Activated CD4-positive, alpha-beta T cell treated with anti-CD3 and anti-CD28 coated beads, Interleukin-2, amount 10 ng/mL, durations not matched to agents 24 days and 14 days (primary cell): ENCODE results near the gene ADGRG3. TPM values are rescaled to one million over a fixed set of nuclear protein-coding genes. Genes with fewer than 3 reads are reported as not detected.

Experiments
- DNase-seq: peaks from one replicate; pipeline ENCODE4 v3.0.0; 2022
- H3K27ac Mint-ChIP-seq: one replicate; pipeline ENCODE4 v1.8.0; 2022; ENCODE audit warnings: mild to moderate bottlenecking, mixed read lengths
- H3K27me3 Mint-ChIP-seq: one replicate; pipeline ENCODE4 v1.8.0; 2022; ENCODE audit warnings: mixed read lengths
- H3K36me3 Mint-ChIP-seq: one replicate; pipeline ENCODE4 v1.8.0; 2022; ENCODE audit warnings: low read depth, mild to moderate bottlenecking, mixed read lengths
- H3K4me1 Mint-ChIP-seq: one replicate; pipeline ENCODE4 v1.8.0; 2021; ENCODE audit warnings: mixed read lengths
- H3K4me3 Mint-ChIP-seq: one replicate; pipeline ENCODE4 v1.8.0; 2022; ENCODE audit warnings: mild to moderate bottlenecking, moderate library complexity, mixed read lengths
- H3K9me3 Mint-ChIP-seq: one replicate; pipeline ENCODE4 v1.8.0; 2021; ENCODE audit warnings: mixed read lengths
- intact Hi-C: fragments of 100-400 bp; cut with micrococcal nuclease; formaldehyde crosslinking; loops from one replicate; pipeline ENCODE4 v1.15.1; 2023
- total RNA-seq: library from RNA; stranded (reverse); gene quantifications from 2 replicates; pipeline ENCODE4 v1.2.3, GENCODE V29; 2022

Gene ADGRG3
- total RNA-seq, 1 donor from 2014 or later, result not detected

DNA sequence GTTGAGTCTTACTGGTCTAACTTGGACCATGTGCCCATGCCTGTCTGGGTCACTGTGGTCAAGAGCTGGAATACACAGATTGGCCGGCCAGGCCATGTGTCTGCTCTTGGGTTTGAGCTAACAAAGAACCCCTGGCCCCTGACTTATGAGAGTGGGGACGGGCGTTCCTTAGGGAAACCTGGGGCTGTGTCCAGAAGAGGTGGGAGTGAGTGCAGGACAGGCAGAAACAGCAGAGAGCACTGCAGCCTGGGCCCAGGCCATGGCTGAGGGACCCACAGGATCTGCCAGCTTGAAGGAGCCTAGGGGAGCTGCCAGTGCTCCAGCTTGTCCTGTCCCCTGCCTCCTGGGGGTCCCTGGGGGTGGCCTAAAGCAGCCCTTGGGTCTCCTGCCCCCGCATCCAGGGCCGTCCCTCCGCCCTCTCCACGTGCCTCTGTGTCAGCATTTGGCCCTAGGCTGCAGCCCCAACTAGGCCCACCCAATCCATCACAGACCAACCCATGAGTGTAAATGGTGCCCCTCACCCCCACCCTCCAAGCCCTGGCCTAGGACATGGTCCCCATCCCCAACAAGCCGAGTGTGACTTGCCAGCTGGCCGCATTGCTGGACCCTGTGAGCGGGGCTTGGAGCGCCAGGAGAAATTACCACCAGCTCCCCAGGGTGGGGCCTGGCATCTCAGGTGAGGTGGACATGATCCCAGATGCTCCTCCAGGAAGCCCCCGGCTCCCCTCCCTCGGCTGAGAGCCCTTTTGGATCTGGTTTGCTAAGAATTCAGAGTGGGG, 14.0 kb downstream of the ADGRG3 start:
- H3K4me3 Mint-ChIP-seq, result no peak overlapping the region
- H3K9me3 Mint-ChIP-seq, result no peaks in the 10 kb centered on the region
- no peak for DNase-seq
- H3K4me1 Mint-ChIP-seq, result peaks cover 1% of the 10 kb centered on the region
- no peak overlapping the region for H3K27ac Mint-ChIP-seq
- peaks cover 3% of the 10 kb centered on the region for H3K27me3 Mint-ChIP-seq
- no peaks in the 10 kb centered on the region for H3K36me3 Mint-ChIP-seq
- intact Hi-C loops, result no loop called here

DNA sequence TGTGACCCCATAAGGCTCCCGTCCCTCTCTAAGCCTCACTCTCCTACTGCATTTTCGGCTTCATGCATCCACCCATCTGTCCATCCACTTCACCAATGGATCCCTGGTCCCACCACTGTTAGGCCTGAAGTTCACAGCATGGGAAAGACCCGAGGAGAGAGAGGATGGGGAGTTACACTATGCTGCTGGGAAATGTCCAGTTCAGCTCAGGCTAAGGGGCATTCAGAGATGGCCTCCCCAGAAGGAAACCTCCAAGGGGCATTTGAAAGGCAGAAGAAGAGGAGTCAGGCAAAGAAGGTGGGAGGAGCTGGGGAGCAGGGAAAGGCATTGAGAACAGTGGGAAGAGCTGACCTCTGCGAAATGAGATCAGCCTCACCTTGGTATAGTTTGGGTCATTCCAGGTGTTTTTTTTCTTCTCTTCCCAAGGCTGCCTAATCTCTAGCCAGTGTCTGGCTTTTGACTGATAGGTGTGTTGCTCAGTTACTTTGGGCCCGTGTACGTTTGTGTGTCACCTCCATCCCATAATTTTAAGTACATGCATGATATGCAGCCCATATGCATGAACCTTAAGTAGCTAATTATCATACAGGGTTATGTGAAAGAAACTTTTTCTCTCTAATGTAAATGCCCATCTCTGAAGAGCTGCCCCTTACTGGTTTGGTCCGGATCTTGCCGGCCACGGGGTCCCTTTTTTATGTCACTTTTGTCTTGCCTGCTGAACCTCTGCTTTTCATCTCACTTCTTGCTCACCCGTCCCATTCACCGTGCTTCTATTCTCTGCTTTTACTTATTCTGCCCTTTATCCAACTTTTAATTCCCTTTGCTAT, 14.9 kb downstream of the ADGRG3 start:
- Mint-ChIP-seq H3K27me3 (peaks cover 3% of the 10 kb centered on the region), H3K27ac (no peak overlapping the region), H3K36me3 (no peaks in the 10 kb centered on the region), H3K9me3 (no peaks in the 10 kb centered on the region), H3K4me1 (peaks cover 1% of the 10 kb centered on the region), H3K4me3 (no peak overlapping the region)
- no peak for DNase-seq
- intact Hi-C loops, result no loop called here

- no peak overlapping the region for H3K27ac Mint-ChIP-seq
- no peaks in the 10 kb centered on the region for H3K36me3 Mint-ChIP-seq
- H3K27me3 Mint-ChIP-seq, result peaks cover 3% of the 10 kb centered on the region
- H3K4me1 Mint-ChIP-seq, result peaks cover 6% of the 10 kb centered on the region
- intact Hi-C loops, result no loop called here
- no peaks in the 10 kb centered on the region for H3K9me3 Mint-ChIP-seq
- no peak overlapping the region for H3K4me3 Mint-ChIP-seq
- no peak for DNase-seq
Measured at GRCh38 chr16:57683636-57684545, 15.8 kb downstream of the ADGRG3 start.

DNA sequence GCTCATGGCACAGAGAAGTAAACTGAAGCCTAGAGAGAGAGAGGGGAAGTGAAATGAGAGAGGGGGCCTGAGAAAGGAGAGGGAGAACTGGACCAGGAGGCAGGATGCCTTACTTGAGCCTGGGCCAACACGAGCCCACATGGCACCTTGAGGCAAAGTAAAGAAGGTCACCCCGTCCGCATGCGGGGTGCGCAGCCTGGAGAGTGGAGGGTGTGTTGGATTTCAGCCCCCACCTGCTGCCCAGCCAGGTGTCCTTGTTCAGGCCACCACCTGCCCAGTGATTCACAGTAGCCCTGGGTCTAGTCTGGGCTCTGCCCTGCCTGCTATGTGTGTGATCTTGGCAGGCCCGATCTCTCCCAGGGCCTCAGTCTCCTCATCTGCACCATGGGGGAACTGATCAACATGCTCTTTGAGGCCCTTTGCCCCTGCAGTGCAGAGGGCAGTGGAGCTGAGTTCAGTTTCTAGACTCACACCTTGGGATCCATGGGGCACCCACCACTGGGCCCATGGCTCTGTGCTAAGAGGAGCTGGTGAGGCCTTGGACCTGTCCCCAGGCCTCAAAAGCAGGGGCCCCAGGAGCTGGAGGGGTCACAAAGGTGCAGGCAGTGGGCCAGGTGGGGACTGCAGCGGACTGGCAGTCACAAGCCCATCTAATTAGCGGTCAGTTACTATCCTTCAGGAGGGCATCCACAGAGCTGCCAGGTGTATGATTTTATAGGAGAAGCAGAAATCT, 16.7 kb downstream of the ADGRG3 start:
- Mint-ChIP-seq H3K36me3 (no peaks in the 10 kb centered on the region), H3K4me1 (peaks cover 14% of the 10 kb centered on the region), H3K27me3 (peaks cover 3% of the 10 kb centered on the region), H3K27ac (no peak overlapping the region), H3K9me3 (no peaks in the 10 kb centered on the region), H3K4me3 (no peak overlapping the region)
- no peak for DNase-seq
- intact Hi-C loops, result no loop called here

DNA sequence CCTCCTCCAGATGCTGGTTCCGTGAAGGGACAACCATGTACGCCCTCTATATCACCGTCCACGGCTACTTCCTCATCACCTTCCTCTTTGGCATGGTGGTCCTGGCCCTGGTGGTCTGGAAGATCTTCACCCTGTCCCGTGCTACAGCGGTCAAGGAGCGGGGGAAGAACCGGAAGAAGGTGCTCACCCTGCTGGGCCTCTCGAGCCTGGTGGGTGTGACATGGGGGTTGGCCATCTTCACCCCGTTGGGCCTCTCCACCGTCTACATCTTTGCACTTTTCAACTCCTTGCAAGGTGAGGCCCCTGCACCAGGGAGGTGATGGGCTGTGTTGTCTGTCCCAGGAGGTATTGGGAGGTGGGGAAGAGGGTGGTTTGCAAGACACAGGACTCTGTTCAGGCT, 17.5 kb downstream of the ADGRG3 start:
- Mint-ChIP-seq H3K36me3 (no peaks in the 10 kb centered on the region), H3K9me3 (no peaks in the 10 kb centered on the region), H3K4me3 (no peak overlapping the region), H3K27me3 (peaks cover 1% of the 10 kb centered on the region), H3K4me1 (peaks cover 22% of the 10 kb centered on the region), H3K27ac (no peak overlapping the region)
- intact Hi-C loops, result no loop called here
- DNase-seq, result no peak

DNA sequence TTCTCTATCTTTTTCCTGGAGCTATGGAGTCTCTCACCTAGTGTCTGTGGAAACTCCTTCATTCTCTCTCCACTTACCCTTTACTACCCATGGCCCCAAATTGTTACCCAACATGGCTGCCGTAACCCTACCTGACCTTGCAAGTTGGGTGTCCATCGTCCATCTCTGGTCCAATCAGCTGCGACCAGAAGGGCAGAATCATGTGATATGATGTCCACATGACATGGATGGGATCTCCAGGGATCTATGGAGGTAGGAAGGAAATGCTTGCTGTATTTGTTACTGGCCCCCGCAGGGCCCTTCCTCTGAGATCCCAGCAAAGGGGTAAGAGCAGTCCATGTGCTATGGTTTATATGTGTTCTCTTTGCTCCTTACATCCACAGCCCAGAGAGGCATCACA, 18.5 kb downstream of the ADGRG3 start:
- intact Hi-C loops, result no loop called here

DNA sequence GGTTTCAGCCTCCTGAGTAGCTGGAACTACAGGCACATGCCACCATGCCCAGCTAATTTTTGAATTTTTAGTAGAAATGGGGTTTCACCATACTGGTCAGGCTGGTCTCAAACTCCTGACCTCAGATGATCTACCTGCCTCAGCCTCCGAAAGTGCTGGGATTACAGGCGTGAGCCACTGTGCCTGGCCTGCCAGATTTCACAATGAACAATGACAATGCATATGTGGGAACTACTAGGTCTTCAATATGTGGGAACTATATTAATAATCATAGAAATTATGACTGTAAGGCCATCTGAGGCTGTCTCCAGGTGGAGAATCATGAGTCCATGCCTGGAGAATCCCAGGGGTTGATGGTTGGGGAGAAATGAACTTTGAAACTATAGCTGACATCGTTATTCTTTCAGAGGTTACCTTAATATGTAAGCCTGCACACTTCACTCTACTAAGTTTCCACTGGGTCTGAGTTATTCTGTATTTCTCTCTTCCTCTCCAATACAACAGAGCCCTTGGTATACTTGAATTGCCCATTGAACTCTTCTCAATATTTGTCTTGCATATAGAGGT, 19.3 kb downstream of the ADGRG3 start:
- peaks cover 5% of the 10 kb centered on the region for H3K27me3 Mint-ChIP-seq
- no peaks in the 10 kb centered on the region for H3K36me3 Mint-ChIP-seq
- no peaks in the 10 kb centered on the region for H3K9me3 Mint-ChIP-seq
- no peak overlapping the region for H3K4me3 Mint-ChIP-seq
- intact Hi-C loops, result no loop called here
- H3K27ac Mint-ChIP-seq, result no peak overlapping the region
- peaks cover 27% of the 10 kb centered on the region for H3K4me1 Mint-ChIP-seq
- DNase-seq, result no peak

More for the DNA sequence above, 18.5 kb downstream of the ADGRG3 start:
- peaks cover 27% of the 10 kb centered on the region for H3K4me1 Mint-ChIP-seq
- H3K36me3 Mint-ChIP-seq, result no peaks in the 10 kb centered on the region
- no peak overlapping the region for H3K4me3 Mint-ChIP-seq
- H3K27ac Mint-ChIP-seq, result no peak overlapping the region
- H3K9me3 Mint-ChIP-seq, result no peaks in the 10 kb centered on the region
- DNase-seq, result no peak
- H3K27me3 Mint-ChIP-seq, result peaks cover 1% of the 10 kb centered on the region

DNA sequence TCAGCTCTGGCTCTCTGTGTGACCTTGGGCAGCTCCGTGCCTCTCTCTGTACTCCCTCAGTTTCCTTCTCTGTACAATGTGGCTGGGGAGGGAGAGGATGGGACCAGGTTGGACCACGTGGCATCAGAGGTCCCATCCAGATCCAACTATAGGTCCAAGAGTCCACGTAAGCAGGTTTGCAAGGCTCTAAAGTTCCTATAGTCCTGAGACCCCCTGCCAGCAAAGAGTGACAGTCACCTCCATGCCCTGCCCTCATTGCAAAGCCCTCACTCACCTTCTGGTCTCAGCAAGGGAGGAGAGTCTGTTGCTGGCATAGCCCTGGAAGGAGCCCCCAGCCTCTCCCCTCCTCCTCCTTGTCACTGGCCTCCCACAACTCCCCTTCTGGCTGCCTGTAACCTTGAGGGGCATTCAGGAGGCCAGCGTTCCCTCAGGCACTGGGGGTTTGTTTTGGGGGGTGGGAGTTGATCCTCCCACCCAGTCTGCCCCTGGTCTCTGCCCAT, 20.4 kb downstream of the ADGRG3 start:
- Mint-ChIP-seq H3K36me3 (no peaks in the 10 kb centered on the region), H3K4me1 (peaks cover 27% of the 10 kb centered on the region), H3K27ac (peak overlapping the region; percentile 79), H3K9me3 (no peaks in the 10 kb centered on the region), H3K27me3 (peaks cover 9% of the 10 kb centered on the region), H3K4me3 (no peak overlapping the region)
- intact Hi-C loops, result no loop called here
- DNase-seq, result no peak

- no peak for DNase-seq
- H3K27me3 Mint-ChIP-seq, result peaks cover 9% of the 10 kb centered on the region
- peak overlapping the region; percentile 63 for H3K4me3 Mint-ChIP-seq
- no peaks in the 10 kb centered on the region for H3K36me3 Mint-ChIP-seq
- peak overlapping the region; percentile 79 for H3K27ac Mint-ChIP-seq
- H3K4me1 Mint-ChIP-seq, result peaks cover 27% of the 10 kb centered on the region
- no peaks in the 10 kb centered on the region for H3K9me3 Mint-ChIP-seq
- intact Hi-C loops, result no loop called here
Measured at GRCh38 chr16:57688987-57689761, 21.1 kb downstream of the ADGRG3 start.

DNA sequence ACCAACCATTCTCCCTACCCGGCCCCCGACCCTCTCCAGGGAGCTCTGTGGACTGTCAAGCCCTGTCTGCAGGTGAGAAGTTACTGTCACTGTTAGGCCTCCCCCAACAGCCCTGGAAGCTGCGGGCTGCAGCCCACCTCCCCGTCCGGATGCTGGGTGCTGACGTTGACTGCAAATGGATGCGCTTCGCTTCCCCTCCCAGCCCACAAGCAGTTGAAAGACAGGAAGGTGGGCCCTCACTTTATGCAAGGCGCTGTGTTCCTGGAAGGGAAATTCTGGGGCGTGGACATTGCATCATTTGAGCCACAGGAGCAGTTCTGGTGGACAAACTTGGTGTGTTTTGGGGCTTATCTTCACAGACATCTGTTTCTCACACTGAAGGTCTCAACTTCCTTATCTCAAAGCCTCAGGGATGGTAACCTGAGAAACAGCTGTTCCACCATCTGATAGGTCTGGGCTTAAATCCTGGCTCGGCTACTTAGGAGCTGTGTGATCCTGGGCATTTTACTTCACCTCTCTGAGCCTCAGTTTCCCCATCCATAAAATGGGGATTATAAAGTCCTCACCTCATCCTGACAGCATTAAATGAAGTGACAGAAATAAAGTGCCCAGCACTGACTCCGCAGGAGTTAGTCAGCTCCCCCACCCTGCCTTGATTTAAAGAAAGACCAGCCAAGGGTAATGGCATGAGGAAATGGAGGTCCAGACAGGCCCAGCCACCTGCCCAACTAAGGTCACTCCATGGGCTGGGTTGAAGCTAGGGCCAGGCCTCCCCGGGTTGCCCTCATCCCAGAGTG, 21.9 kb downstream of the ADGRG3 start:
- intact Hi-C loops, result no loop called here
- Mint-ChIP-seq H3K4me3 (peak overlapping the region; percentile 63), H3K27ac (peak overlapping the region; percentile 79), H3K9me3 (no peaks in the 10 kb centered on the region), H3K27me3 (peaks cover 9% of the 10 kb centered on the region), H3K4me1 (peaks cover 33% of the 10 kb centered on the region), H3K36me3 (no peaks in the 10 kb centered on the region)
- DNase-seq, result peak; percentile 87

DNA sequence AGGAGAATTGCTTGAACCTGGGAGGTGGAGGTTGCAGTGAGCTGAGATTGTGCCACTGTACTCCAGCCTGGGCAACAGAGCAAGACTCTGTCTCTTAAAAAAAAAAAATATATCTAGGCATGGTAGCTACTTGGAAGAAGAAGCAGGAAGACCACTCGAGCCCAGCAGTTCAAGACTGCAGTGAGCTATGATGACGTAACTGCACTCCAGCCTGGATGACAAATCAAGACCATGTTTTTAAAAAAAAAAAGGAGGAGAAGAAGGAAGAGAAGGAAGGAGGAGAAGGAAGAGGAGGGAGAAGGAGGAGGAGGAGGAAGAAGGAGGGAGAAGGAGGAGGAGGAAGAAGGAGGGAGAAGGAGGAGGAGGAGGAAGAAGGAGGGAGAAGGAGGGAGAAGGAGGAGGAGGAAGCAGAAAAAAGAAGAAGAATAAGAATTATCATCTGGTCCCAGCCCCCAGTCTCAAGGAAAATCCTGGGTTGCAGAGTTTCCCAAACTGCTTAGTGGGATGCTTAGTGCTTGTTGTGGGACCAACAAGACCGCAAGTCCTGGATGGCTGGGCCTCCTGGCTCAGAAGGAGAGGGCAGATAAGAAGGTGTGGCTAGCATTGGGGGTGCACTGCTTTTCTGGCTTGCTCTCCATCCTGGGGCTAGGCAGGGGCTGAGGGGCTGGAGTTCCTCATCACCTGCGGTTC, 22.8 kb downstream of the ADGRG3 start:
- Mint-ChIP-seq H3K27me3 (peaks cover 9% of the 10 kb centered on the region), H3K4me1 (peaks cover 35% of the 10 kb centered on the region), H3K9me3 (no peaks in the 10 kb centered on the region), H3K36me3 (no peaks in the 10 kb centered on the region), H3K27ac (no peak overlapping the region), H3K4me3 (peak overlapping the region; percentile 0)
- intact Hi-C loops, result no loop called here
- no peak for DNase-seq
